K562 (cell line): Measurements from ENCODE around the gene RHOT1. TPM values are rescaled to one million over a fixed set of nuclear protein-coding genes. Genes with fewer than 3 reads are reported as not detected.

ENCODE experiments used
- ARHGAP35 ChIP-seq: fragments of 450-650 bp; IDR thresholded peaks from 2 replicates; pipeline ENCODE4 v1.6.1; 2018; ENCODE audit not compliant: partially characterized antibody
- CREBBP ChIP-seq: IDR thresholded peaks from one replicate; pipeline ENCODE4 v1.6.1; 2012; ENCODE audit warnings: low read depth, mild to moderate bottlenecking, control low read depth, inconsistent platforms, low read length
- ETS2 ChIP-seq: IDR thresholded peaks from 2 replicates; pipeline ENCODE4 v1.6.1; 2016; ENCODE audit warnings: borderline replicate concordance, missing genetic modification characterization, mild to moderate bottlenecking, moderate library complexity, missing compliant biosample characterization; ENCODE audit not compliant: poor library complexity, severe bottlenecking
- HDAC1 ChIP-seq, 2 experiments: fragments of 450-650 bp; IDR thresholded peaks; 2 replicates each; pipeline ENCODE4 v1.6.1; 2016 to 2017; ENCODE audit warnings: inconsistent platforms in 1 of 2, mild to moderate bottlenecking in 1 of 2, moderate library complexity in 1 of 2
- MCM3 ChIP-seq: fragments of 450-650 bp; IDR thresholded peaks from 2 replicates; pipeline ENCODE4 v1.6.1; 2016
- RCOR1 ChIP-seq, 2 experiments: IDR thresholded peaks; 2 replicates each; pipeline ENCODE4 v1.6.1; 2012; ENCODE audit warnings: low read depth in 2 of 2, low read length in 2 of 2, borderline replicate concordance in 1 of 2, improper control_type of control experiment in 1 of 2
- SAP30 ChIP-seq: fragments of 200-600 bp; sonication (generic); IDR thresholded peaks from 2 replicates; pipeline ENCODE4 v1.6.1; 2012; ENCODE audit warnings: borderline replicate concordance, low read depth, mild to moderate bottlenecking, moderate library complexity, low read length, control low read depth, inconsistent platforms; ENCODE audit not compliant: insufficient read depth, poor library complexity, severe bottlenecking
- SMARCB1 ChIP-seq: IDR thresholded peaks from 2 replicates; pipeline ENCODE4 v1.6.1; 2011; ENCODE audit warnings: improper control_type of control experiment, low read depth; ENCODE audit not compliant: insufficient read length
- ZBTB17 ChIP-seq: fragments of 450-650 bp; formaldehyde crosslinking; IDR thresholded peaks from 2 replicates; pipeline ENCODE4 v1.4.0; 2020; ENCODE audit warnings: mild to moderate bottlenecking
- ZBTB8A ChIP-seq: fragments of 450-650 bp; IDR thresholded peaks from 2 replicates; pipeline ENCODE4 v1.6.1; 2018; ENCODE audit warnings: mild to moderate bottlenecking, moderate library complexity; ENCODE audit not compliant: partially characterized antibody
- ZNF134 ChIP-seq: fragments of 250-450 bp; sonication (Bioruptor Pico); conservative IDR thresholded peaks from 2 replicates; pipeline ENCODE4 v1.4.0; 2020
- ZNF347 ChIP-seq: fragments of 450-650 bp; formaldehyde crosslinking; IDR thresholded peaks from 2 replicates; pipeline ENCODE4 v1.4.0; 2020; ENCODE audit warnings: low read depth, mild to moderate bottlenecking, moderate library complexity
- polyA plus RNA-seq, 8 experiments: library from polyadenylated mRNA; depleted of rRNA in 4 of 8; stranded (reverse) in 5 of 8; unstranded in 3 of 8; fragments of >200 nt; fragmentation: Nextera tagmentation in 2 of 8; fragmentation: Illumina TruSeq in 1 of 8; extraction: Ambion mirVana in 2 of 8; extraction: Trizol in 1 of 8; gene quantifications; 2 replicates each; pipeline versions ENCODE4 v1.2.1 to v1.2.3, GENCODE V29; 2011 to 2014; ENCODE audit warnings: inconsistent platforms in 1 of 8, missing spikeins in 1 of 8
- total RNA-seq, 7 experiments: library from RNA; depleted of rRNA in 6 of 7; stranded (reverse); fragments of >200 nt in 6 of 7; fragmentation: Illumina TruSeq in 2 of 7; extraction: Trizol in 2 of 7; gene quantifications; 2 replicates each; pipeline versions ENCODE4 v1.2.1 to v1.2.3, GENCODE V29; 2011 to 2021; ENCODE audit warnings: low replicate concordance in 1 of 7
- TF ChIP-seq, protein P1 (sequence below): sonication (generic); formaldehyde crosslinking; IDR thresholded peaks from 2 replicates; pipeline ENCODE4 v1.9.0; 2022; ENCODE audit warnings: mild to moderate bottlenecking, missing genetic modification reagents
- TF ChIP-seq, protein P2 (sequence below): fragments of 250-450 bp; sonication (Bioruptor Pico); IDR thresholded peaks from 2 replicates; pipeline ENCODE4 v1.8.0; 2022; ENCODE audit warnings: moderate library complexity, mild to moderate bottlenecking, inconsistent platforms
- TF ChIP-seq, protein P3 (sequence below): fragments of 250-450 bp; sonication (Bioruptor Pico); IDR thresholded peaks from 2 replicates; pipeline ENCODE4 v1.5.0; 2021
- TF ChIP-seq, protein P4 (sequence below): fragments of 250-450 bp; sonication (Bioruptor Pico); IDR thresholded peaks from 2 replicates; pipeline ENCODE4 v1.5.0; 2020; ENCODE audit warnings: mild to moderate bottlenecking, borderline replicate concordance
- TF ChIP-seq, protein P5 (sequence below), 3 experiments: fragments of 200-800 bp in 1 of 3; fragments of 250-450 bp in 1 of 3; fragments of 450-650 bp in 1 of 3; sonication (Bioruptor Pico) in 1 of 3; sonication (Bioruptor generic) in 1 of 3; formaldehyde crosslinking in 1 of 3; IDR thresholded peaks; 2 replicates each; pipeline versions ENCODE4 v1.6.1 to v1.8.0; 2016 to 2022; ENCODE audit warnings: mild to moderate bottlenecking in 2 of 3, missing genetic modification characterization in 2 of 3, missing compliant biosample characterization in 1 of 3, moderate library complexity in 1 of 3

Gene RHOT1
- total and polyA plus RNA-seq, 9 of the 15 experiments (the other 6 are each of a cell fraction or from before 2014, with no cell fraction given) = 23.0 to 101 (median 32.2) TPM

DNA sequence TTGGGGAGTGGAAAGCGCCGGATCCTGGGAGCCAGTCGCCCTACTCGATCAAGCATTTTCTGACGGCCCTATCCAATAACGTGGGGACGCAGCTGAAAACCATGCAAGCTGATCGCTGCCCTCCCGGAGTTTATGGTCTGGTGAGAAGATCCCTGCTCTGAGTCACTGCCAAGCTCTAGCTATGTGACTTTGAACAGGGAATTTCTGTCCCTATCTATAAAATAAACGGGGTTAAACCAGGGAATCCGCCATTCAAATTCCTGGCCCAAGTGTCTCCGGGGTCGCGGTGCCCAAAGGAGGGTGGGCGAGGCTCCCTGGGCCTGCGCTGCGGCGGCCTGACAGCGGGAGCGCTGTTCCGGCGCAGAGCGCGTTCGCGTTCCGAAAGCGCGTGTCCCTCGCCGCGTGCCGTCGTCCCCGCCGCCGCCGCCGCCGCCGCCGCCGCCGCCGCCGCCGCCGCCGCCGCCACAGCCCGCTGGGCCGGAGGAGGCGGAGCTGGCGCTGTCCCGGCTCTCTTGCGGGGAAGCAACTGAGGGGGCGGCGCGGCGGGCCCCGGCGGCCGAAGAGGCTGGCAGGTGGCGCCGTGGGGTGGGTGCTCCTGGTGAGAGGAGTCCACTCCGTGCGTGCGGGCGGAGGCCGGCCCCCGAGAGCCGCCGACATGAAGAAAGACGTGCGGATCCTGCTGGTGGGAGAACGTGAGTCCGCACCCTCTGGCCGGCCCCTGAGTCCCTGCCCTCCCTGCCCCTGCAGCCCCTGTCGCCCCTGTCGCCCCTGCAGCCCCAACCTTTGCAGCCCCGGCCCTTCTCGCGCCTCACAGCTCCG is at the start of gene RHOT1 (continued):
- TF ChIP-seq SAP30 (no peak), RCOR1 (IDR thresholded peaks at IDR 0.05; ENCODE audit: borderline replicate concordance in 1 of 2, low read depth in 2 of 2, low read length in 2 of 2) (0 out of 4 replicates have a peak, but pooled peaks of 1 of the 2 experiments have one; percentile 6), ZBTB8A (no peak), HDAC1 (IDR thresholded peaks at IDR 0.05) (no peak), ZNF134 (CRISPR knock-in tag) (no peak), CREBBP (no peak), ZBTB17 (CRISPR knock-in tag) (no peak), ZNF347 (CRISPR knock-in tag) (no peak), ARHGAP35 (no peak), ETS2 (no peak), SMARCB1 (no peak), MCM3 (no peak)
- TF ChIP-seq, protein P1, sequence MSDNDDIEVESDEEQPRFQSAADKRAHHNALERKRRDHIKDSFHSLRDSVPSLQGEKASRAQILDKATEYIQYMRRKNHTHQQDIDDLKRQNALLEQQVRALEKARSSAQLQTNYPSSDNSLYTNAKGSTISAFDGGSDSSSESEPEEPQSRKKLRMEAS (CRISPR knock-in tag) = no peak
- TF ChIP-seq, protein P2, sequence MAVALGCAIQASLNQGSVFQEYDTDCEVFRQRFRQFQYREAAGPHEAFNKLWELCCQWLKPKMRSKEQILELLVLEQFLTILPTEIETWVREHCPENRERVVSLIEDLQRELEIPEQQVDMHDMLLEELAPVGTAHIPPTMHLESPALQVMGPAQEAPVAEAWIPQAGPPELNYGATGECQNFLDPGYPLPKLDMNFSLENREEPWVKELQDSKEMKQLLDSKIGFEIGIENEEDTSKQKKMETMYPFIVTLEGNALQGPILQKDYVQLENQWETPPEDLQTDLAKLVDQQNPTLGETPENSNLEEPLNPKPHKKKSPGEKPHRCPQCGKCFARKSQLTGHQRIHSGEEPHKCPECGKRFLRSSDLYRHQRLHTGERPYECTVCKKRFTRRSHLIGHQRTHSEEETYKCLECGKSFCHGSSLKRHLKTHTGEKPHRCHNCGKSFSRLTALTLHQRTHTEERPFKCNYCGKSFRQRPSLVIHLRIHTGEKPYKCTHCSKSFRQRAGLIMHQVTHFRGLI (CRISPR knock-in tag) = no peak
- TF ChIP-seq, protein P3, sequence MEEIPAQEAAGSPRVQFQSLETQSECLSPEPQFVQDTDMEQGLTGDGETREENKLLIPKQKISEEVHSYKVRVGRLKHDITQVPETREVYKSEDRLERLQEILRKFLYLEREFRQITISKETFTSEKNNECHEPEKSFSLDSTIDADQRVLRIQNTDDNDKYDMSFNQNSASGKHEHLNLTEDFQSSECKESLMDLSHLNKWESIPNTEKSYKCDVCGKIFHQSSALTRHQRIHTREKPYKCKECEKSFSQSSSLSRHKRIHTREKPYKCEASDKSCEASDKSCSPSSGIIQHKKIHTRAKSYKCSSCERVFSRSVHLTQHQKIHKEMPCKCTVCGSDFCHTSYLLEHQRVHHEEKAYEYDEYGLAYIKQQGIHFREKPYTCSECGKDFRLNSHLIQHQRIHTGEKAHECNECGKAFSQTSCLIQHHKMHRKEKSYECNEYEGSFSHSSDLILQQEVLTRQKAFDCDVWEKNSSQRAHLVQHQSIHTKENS = no peak
- TF ChIP-seq, protein P4, sequence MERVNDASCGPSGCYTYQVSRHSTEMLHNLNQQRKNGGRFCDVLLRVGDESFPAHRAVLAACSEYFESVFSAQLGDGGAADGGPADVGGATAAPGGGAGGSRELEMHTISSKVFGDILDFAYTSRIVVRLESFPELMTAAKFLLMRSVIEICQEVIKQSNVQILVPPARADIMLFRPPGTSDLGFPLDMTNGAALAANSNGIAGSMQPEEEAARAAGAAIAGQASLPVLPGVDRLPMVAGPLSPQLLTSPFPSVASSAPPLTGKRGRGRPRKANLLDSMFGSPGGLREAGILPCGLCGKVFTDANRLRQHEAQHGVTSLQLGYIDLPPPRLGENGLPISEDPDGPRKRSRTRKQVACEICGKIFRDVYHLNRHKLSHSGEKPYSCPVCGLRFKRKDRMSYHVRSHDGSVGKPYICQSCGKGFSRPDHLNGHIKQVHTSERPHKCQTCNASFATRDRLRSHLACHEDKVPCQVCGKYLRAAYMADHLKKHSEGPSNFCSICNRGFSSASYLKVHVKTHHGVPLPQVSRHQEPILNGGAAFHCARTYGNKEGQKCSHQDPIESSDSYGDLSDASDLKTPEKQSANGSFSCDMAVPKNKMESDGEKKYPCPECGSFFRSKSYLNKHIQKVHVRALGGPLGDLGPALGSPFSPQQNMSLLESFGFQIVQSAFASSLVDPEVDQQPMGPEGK (CRISPR knock-in tag) = no peak
- TF ChIP-seq, protein P5, sequence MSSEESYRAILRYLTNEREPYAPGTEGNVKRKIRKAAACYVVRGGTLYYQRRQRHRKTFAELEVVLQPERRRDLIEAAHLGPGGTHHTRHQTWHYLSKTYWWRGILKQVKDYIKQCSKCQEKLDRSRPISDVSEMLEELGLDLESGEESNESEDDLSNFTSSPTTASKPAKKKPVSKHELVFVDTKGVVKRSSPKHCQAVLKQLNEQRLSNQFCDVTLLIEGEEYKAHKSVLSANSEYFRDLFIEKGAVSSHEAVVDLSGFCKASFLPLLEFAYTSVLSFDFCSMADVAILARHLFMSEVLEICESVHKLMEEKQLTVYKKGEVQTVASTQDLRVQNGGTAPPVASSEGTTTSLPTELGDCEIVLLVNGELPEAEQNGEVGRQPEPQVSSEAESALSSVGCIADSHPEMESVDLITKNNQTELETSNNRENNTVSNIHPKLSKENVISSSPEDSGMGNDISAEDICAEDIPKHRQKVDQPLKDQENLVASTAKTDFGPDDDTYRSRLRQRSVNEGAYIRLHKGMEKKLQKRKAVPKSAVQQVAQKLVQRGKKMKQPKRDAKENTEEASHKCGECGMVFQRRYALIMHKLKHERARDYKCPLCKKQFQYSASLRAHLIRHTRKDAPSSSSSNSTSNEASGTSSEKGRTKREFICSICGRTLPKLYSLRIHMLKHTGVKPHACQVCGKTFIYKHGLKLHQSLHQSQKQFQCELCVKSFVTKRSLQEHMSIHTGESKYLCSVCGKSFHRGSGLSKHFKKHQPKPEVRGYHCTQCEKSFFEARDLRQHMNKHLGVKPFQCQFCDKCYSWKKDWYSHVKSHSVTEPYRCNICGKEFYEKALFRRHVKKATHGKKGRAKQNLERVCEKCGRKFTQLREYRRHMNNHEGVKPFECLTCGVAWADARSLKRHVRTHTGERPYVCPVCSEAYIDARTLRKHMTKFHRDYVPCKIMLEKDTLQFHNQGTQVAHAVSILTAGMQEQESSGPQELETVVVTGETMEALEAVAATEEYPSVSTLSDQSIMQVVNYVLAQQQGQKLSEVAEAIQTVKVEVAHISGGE (CRISPR knock-in tag; IDR thresholded peaks at IDR 0.05) = no peak
